ENCODE results near the gene TDO2.
"Not testable (repeated sequence)": the region's sequence is repeated elsewhere in the genome, so short reads cannot be mapped to it uniquely, and the experiment has no call there.

The TDO2 gene

DNA sequence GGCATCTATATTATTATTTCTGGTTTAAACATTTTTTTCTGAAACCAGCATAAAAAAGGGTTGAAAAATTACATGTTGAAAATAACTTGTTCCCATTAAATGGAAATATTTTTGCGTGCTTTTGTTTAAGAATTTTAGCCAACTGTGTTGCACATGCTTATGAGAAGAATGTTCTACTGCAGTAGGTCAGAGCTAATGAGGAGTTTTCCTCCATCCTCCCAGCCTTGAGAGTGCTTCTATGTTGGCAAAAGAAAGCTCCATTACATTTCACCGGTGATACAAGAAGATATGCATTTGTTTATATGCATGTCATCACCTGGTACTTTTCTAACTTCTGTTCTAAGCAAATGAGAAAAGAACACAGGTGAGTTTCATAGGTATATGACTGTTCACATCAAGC is 13.6 kb upstream of the TDO2 start:
- TF ChIP-seq, protein P1, sequence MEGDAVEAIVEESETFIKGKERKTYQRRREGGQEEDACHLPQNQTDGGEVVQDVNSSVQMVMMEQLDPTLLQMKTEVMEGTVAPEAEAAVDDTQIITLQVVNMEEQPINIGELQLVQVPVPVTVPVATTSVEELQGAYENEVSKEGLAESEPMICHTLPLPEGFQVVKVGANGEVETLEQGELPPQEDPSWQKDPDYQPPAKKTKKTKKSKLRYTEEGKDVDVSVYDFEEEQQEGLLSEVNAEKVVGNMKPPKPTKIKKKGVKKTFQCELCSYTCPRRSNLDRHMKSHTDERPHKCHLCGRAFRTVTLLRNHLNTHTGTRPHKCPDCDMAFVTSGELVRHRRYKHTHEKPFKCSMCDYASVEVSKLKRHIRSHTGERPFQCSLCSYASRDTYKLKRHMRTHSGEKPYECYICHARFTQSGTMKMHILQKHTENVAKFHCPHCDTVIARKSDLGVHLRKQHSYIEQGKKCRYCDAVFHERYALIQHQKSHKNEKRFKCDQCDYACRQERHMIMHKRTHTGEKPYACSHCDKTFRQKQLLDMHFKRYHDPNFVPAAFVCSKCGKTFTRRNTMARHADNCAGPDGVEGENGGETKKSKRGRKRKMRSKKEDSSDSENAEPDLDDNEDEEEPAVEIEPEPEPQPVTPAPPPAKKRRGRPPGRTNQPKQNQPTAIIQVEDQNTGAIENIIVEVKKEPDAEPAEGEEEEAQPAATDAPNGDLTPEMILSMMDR (IDR thresholded peaks at IDR 0.05; ENCODE audit: borderline replicate concordance, insufficient read depth, low read depth, low read length), result no peak
- no peak overlapping the region for H3K4me3 ChIP-seq (ENCODE audit: low read depth, low read length)

DNA sequence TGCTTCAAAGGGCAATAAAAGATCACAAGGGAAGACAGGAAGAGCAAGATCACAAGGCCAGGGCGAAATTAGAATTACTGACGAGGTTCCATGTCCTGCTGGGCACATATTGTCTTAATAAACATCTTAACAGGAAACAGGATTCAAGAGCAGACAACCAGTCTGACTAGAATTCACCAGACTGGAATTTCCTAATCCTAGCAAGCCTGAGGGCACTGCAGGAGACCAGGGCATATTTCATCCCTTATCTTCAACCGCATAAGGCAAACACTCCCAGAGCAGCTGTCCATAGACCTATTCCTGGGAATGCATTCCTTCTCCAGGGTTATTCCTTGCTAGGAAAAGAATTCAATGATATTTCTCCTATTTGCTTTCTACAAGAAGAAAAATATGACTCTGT is 12.4 kb upstream of the TDO2 start:
- no peak overlapping the region for H3K4me3 ChIP-seq (ENCODE audit: low read depth, low read length)
- TF ChIP-seq, protein P1 (IDR thresholded peaks at IDR 0.05; ENCODE audit: borderline replicate concordance, insufficient read depth, low read depth, low read length), result no peak

DNA sequence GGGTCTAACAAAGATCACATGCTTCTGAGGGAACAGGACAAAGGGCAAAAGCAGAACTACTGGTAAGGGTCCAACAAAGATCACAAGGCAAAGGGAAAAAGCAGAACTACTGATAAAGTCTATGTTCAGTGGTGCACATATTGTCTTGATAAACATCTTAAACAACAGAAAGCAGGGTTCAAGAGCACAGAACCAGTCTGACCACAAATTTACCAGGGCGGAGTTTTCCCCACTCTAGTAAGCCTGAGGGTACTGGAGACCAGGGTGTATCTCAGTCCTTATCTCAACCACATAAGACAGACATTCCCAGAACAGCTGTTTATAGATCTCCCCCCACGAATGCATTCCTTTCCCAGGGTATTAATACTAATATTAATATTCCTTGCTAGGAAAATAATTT is 5.1 kb upstream of the TDO2 start:
- H3K4me3 ChIP-seq (ENCODE audit: low read depth, low read length), result not testable (repeated sequence)

DNA sequence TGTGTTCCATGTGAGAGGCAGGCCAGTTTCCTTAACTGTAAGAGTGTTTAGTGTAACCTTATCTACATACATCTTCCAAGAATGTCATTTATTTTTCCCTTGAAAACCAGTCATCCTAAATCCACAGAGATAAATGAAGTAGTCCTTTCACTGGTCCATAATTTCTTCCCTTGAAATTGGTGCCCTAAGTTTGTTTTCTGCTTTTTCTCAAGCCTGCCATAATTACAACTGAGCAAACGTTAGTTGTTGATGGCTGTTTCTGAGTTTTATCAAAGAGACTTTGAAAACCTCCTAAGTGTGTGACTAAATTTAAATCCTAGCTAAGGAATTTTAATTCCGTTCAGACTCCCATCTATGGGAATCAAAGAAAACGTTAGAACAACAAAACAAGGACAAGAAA is 3.6 kb upstream of the TDO2 start:
- H3K4me3 ChIP-seq (ENCODE audit: low read depth, low read length), result no peak overlapping the region
- TF ChIP-seq, protein P1 (IDR thresholded peaks at IDR 0.05; ENCODE audit: borderline replicate concordance, insufficient read depth, low read depth, low read length), result no peak

DNA sequence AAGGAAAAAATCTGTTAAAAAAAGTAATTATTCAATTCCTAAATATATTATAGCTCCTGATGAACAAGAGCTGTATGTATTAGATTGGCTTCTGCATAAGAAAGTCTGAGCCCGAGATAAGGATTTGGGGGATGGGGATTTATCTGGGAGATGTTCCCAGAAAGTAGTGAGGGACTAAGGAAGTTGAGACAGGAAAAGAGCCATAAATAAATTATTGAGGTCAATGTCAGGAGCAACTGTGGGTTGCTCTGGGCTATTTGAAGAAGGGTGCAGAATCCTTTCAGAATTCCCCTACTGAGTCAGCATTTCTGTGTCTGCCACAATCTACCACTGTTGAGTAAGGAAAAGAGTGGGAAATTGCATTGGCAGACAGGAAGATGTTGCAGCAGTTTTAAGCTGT is 3.1 kb upstream of the TDO2 start:
- no peak overlapping the region for H3K4me3 ChIP-seq (ENCODE audit: low read depth, low read length)
- TF ChIP-seq, protein P1 (IDR thresholded peaks at IDR 0.05; ENCODE audit: borderline replicate concordance, insufficient read depth, low read depth, low read length), result no peak

DNA sequence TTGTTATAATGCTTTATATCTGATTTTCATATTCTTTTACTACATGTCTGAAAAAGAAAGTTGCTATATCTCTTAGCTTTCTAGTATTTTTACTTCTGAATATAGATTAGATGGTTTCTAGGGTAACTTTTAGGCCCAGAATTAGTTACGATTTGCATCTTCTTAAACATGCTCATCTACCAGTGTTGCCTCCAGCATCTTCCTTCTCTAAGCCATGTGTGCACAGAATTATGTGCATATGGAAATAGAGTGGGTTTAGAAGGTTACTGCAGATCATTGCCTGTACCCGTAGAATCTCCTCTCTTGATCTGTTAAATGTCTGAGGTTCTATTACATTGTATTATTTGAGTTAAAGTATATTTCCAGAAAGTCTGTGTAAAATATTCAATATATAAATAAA is 2.5 kb upstream of the TDO2 start:
- H3K4me3 ChIP-seq (ENCODE audit: low read depth, low read length), result no peak overlapping the region
- TF ChIP-seq, protein P1 (IDR thresholded peaks at IDR 0.05; ENCODE audit: borderline replicate concordance, insufficient read depth, low read depth, low read length), result no peak

DNA sequence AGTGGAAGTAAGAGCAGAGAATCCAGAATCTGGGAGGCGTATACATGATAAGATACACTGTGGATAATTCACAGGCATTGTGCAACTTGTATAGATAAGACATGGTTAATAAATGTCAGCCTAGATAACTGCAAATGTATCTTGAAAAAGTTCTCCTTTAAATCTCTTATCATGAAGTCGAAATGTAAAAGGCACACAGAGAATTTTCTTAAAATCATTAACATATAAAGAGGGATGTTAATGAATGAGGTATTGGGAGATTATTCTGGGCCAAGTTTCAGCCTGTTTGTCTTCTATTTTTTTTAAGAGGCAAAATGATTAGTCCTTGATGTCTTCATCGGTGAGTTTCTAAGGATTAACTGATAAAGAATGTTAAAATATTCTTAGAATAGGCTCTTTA is 835 bp downstream of the TDO2 start:
- TF ChIP-seq, protein P1 (IDR thresholded peaks at IDR 0.05; ENCODE audit: borderline replicate concordance, insufficient read depth, low read depth, low read length), result no peak
- no peak overlapping the region for H3K4me3 ChIP-seq (ENCODE audit: low read depth, low read length)

Measured in GM12875 (cell line).